Measurements from ENCODE around the gene ATP2C2.

Gene ATP2C2

DNA sequence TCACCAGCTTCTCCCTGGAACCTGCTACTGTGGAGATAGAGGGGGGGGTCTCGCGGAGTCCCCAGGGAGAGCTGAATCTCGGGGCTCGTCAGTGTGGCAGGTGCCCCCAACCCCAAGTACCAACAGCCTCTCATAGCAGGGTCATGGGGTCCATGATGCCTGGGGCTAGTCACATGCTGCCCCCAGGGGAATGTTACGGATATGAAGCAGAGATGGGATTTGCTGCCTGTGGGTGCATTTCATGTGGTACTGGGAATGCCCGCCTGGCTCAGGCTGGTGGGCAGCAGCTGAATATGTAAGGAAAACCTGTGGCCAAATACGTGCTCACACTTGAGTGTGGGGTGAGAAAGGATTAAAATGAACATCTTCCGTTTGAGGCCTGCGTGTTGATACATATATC lies 86.7 kb downstream of the ATP2C2 start:
- no peak overlapping the region for H3K4me2 ChIP-seq (ENCODE audit: low read depth, low read length, poor library complexity, severe bottlenecking)
- H3F3A ChIP-seq (ENCODE audit: insufficient read depth), result no peaks in the 10 kb centered on the region
- no peak overlapping the region for H3K9ac ChIP-seq (ENCODE audit: low read length)
- H3K9me3 ChIP-seq (ENCODE audit: insufficient read depth, low read length), result no peaks in the 10 kb centered on the region
- TF ChIP-seq, protein P1, sequence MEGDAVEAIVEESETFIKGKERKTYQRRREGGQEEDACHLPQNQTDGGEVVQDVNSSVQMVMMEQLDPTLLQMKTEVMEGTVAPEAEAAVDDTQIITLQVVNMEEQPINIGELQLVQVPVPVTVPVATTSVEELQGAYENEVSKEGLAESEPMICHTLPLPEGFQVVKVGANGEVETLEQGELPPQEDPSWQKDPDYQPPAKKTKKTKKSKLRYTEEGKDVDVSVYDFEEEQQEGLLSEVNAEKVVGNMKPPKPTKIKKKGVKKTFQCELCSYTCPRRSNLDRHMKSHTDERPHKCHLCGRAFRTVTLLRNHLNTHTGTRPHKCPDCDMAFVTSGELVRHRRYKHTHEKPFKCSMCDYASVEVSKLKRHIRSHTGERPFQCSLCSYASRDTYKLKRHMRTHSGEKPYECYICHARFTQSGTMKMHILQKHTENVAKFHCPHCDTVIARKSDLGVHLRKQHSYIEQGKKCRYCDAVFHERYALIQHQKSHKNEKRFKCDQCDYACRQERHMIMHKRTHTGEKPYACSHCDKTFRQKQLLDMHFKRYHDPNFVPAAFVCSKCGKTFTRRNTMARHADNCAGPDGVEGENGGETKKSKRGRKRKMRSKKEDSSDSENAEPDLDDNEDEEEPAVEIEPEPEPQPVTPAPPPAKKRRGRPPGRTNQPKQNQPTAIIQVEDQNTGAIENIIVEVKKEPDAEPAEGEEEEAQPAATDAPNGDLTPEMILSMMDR (IDR thresholded peaks at IDR 0.05; ENCODE audit: insufficient read depth, low read length, poor library complexity, severe bottlenecking), result no peak
- TF ChIP-seq EZH2phosphoT487 (conservative IDR thresholded peaks at IDR 0.05; ENCODE audit: low read length), result no peak
- no peak overlapping the region for H2AFZ ChIP-seq (ENCODE audit: low read depth, low read length, severe bottlenecking)
- no peak overlapping the region for H3K27ac ChIP-seq (ENCODE audit: low read depth, low read length)
- H3K9me2 ChIP-seq (replicated peaks; ENCODE audit: insufficient read depth, low read length), result no peaks in the 10 kb centered on the region
- H3K79me2 ChIP-seq (ENCODE audit: insufficient read depth, low read length), result no peaks in the 10 kb centered on the region
- no peaks in the 10 kb centered on the region for H3K36me3 ChIP-seq (ENCODE audit: low read length)
- no peaks in the 10 kb centered on the region for H4K20me1 ChIP-seq (ENCODE audit: low read depth, low read length)
- no peak overlapping the region for H3K4me3 ChIP-seq (ENCODE audit: insufficient read depth, low read length, poor library complexity, severe bottlenecking)
- H3K27me3 ChIP-seq (ENCODE audit: low read length), result no peaks in the 10 kb centered on the region

DNA sequence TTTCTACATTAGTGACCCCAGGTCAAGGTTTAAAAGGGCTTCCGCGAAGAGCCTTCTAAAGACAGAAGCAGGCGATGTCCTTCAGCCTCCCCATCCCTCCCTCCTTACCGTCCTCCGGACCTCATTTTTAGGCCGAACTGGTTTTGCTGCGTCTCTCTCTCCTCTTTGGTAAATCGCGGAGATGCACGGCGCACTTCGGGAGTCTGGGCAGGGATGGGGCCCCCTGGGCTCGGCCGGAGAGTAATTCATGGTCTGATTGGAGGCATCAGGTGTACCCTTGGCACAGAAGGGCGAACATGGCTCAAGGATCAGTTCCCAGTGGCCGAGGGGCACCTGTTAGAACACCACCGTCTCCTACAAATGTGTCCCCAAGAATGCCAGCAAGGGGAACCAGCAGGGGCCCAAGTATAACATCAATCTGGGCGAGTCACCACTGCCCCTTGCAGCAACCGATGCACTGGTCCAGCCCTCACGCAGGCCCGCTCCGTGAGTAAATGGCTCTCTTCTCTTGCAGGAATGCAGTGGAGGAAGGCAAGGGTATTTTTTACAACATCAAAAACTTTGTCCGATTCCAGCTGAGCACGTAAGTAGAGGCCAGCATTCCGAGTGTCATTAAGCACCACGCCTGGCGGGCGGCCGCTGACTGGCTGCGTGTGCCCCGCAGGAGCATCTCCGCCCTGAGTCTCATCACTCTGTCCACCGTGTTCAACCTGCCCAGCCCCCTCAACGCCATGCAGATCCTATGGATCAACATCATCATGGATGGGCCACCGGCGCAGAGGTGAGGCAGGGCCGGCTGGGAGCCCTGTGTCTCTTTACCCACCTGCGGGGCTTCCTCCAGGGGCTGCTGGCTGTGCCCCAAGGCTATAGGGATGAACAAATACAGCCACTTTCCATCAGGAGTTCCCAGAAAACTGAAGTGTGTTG lies 90.5 kb downstream of the ATP2C2 start:
- H3K27ac ChIP-seq (ENCODE audit: low read depth, low read length), result no peak overlapping the region
- no peak overlapping the region for H3K4me3 ChIP-seq (ENCODE audit: insufficient read depth, low read length, poor library complexity, severe bottlenecking)
- H3K4me2 ChIP-seq (ENCODE audit: low read depth, low read length, poor library complexity, severe bottlenecking), result no peak overlapping the region
- no peak overlapping the region for H2AFZ ChIP-seq (ENCODE audit: low read depth, low read length, severe bottlenecking)
- no peaks in the 10 kb centered on the region for H4K20me1 ChIP-seq (ENCODE audit: low read depth, low read length)
- H3K36me3 ChIP-seq (ENCODE audit: low read length), result no peaks in the 10 kb centered on the region
- TF ChIP-seq, protein P1 (IDR thresholded peaks at IDR 0.05; ENCODE audit: insufficient read depth, low read length, poor library complexity, severe bottlenecking), result no peak
- TF ChIP-seq EZH2phosphoT487 (conservative IDR thresholded peaks at IDR 0.05; ENCODE audit: low read length), result no peak
- H3K9ac ChIP-seq (ENCODE audit: low read length), result no peak overlapping the region
- H3K27me3 ChIP-seq (ENCODE audit: low read length), result no peaks in the 10 kb centered on the region
- no peaks in the 10 kb centered on the region for H3K9me2 ChIP-seq (replicated peaks; ENCODE audit: insufficient read depth, low read length)
- H3K79me2 ChIP-seq (ENCODE audit: insufficient read depth, low read length), result no peaks in the 10 kb centered on the region
- no peaks in the 10 kb centered on the region for H3K9me3 ChIP-seq (ENCODE audit: insufficient read depth, low read length)
- no peaks in the 10 kb centered on the region for H3F3A ChIP-seq (ENCODE audit: insufficient read depth)

DNA sequence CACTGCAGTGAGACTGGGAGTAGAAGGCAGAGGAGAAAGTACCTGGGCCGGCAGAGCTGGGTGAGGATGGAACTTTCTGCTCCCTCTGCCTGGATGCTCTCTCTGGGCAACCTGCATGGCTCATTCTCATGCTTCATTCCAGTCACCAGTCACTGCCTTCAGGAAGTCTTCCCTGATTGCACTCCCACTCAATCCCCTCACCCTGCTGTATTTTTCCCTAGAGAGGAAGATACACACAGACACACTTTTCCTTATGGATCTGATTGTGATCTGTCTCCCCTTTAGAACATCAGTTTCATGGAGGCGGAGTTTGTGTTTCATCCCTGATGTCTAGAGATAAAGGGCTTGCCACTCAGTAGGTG lies 91.2 kb downstream of the ATP2C2 start:
- no peaks in the 10 kb centered on the region for H3K9me2 ChIP-seq (replicated peaks; ENCODE audit: insufficient read depth, low read length)
- TF ChIP-seq, protein P1 (IDR thresholded peaks at IDR 0.05; ENCODE audit: insufficient read depth, low read length, poor library complexity, severe bottlenecking), result no peak
- TF ChIP-seq EZH2phosphoT487 (conservative IDR thresholded peaks at IDR 0.05; ENCODE audit: low read length), result no peak
- H3K79me2 ChIP-seq (ENCODE audit: insufficient read depth, low read length), result no peaks in the 10 kb centered on the region
- H2AFZ ChIP-seq (ENCODE audit: low read depth, low read length, severe bottlenecking), result no peak overlapping the region
- no peak overlapping the region for H3K27ac ChIP-seq (ENCODE audit: low read depth, low read length)
- H3K9ac ChIP-seq (ENCODE audit: low read length), result no peak overlapping the region
- no peaks in the 10 kb centered on the region for H3K36me3 ChIP-seq (ENCODE audit: low read length)
- H3F3A ChIP-seq (ENCODE audit: insufficient read depth), result no peaks in the 10 kb centered on the region
- H3K4me2 ChIP-seq (ENCODE audit: low read depth, low read length, poor library complexity, severe bottlenecking), result no peak overlapping the region
- H4K20me1 ChIP-seq (ENCODE audit: low read depth, low read length), result no peaks in the 10 kb centered on the region
- H3K9me3 ChIP-seq (ENCODE audit: insufficient read depth, low read length), result no peaks in the 10 kb centered on the region
- no peaks in the 10 kb centered on the region for H3K27me3 ChIP-seq (ENCODE audit: low read length)
- no peak overlapping the region for H3K4me3 ChIP-seq (ENCODE audit: insufficient read depth, low read length, poor library complexity, severe bottlenecking)

Data from SU-DHL-6 (cell line).